GM18907 (cell line): ENCODE results near the gene SKIC2.
"Not testable (repeated sequence)": the region's sequence is repeated elsewhere in the genome, so short reads cannot be mapped to it uniquely, and the experiment has no call there.

Experiments
- ATAC-seq: cut with Tn5 transposase; IDR thresholded peaks from one replicate; pipeline ENCODE4 v1.9.1; 2021; ENCODE audit warnings: mild to moderate bottlenecking, moderate library complexity; ENCODE audit not compliant: unreplicated experiment

Gene SKIC2

DNA sequence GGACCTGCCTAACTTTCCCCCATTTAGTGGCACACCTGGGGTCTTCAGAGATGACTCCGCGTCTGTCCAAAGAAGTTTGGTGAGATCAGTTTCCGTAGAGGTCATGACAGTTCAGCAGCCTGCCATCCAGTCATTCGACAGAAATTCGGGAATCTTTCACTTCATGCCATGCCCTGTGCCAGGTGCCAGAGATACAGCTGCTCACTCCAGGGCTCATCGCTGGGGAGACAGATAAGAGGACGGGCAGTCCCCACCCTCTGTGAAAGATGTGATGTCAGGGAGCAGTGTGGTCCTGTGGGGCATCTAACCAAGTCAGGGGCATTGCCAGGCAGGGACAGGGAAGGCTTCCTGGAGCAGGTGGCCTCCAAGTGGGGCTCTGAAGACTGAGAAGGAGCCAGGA lies 44.3 kb downstream of the SKIC2 start:
- not testable (repeated sequence) for ATAC-seq

- ATAC-seq, result not testable (repeated sequence)
Observed at GRCh38 chr6:32004393-32004792, 45.4 kb downstream of the SKIC2 start.

GRCh38 chr6:32004864-32005537 lies 46.0 kb downstream of the SKIC2 start:
- not testable (repeated sequence) for ATAC-seq

DNA sequence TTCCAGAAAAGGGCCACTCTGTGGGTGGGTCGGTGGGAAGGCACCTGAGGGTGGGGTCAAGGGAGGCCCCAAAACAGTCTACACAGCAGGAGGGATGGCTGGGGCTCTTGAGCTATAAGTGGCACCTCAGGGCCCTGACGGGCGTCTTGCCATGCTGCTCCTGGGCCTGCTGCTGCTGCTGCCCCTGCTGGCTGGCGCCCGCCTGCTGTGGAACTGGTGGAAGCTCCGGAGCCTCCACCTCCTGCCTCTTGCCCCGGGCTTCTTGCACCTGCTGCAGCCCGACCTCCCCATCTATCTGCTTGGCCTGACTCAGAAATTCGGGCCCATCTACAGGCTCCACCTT lies 46.5 kb downstream of the SKIC2 start:
- ATAC-seq, result not testable (repeated sequence)

- ATAC-seq, result not testable (repeated sequence)
Observed at GRCh38 chr6:32005991-32006529, 47.1 kb downstream of the SKIC2 start.

DNA sequence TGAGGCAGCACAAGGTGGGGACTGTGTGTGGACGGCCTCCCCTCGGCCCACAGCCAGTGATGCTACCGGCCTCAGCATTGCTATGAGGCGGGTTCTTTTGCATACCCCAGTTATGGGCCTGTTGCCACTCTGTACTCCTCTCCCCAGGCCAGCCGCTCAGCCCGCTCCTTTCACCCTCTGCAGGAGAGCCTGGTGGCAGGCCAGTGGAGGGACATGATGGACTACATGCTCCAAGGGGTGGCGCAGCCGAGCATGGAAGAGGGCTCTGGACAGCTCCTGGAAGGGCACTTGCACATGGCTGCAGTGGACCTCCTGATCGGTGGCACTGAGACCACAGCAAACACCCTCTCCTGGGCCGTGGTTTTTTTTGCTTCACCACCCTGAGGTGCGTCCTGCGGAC lies 48.1 kb downstream of the SKIC2 start:
- not testable (repeated sequence) for ATAC-seq

- not testable (repeated sequence) for ATAC-seq
Observed at GRCh38 chr6:32008037-32008436, 49.1 kb downstream of the SKIC2 start.

DNA sequence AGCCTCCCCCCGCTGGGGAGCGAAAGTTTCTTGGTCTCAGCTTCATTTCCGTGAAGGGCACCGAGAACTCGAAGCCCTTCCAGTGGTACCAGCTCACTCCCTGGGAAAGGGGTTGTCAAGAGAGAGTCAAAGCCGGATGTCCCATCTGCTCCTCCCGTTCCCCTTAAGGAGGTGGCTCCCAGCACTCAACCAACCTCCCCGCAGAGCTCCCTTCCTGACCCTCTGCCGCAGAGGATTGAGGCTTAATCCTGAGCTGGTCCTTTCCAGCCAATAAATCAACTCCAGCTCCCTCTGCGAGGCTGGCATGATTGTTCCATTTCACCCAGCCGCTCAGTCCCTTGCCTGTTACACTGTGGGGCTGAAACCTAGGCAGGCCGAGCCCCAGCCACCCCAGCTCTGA lies 49.6 kb downstream of the SKIC2 start:
- not testable (repeated sequence) for ATAC-seq

DNA sequence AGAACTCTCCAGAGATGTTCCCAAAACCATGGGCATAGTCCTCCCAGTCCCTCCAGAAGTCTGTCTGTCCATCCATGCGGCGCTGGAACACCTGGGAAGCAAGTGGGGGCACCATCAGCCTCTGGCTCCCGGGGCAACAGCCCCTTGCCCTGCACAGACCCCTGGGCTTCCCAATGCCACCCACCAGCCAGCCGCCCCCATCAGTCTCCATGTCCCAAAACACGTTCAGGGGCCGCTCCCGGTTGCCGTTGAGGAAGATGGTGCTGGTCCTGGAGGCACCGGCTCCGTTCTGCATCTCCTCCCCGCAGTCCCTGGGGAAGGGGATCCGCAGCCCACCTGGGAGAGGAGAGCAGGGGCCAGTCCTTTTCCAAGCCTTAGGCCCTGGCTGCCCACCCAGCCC lies 50.6 kb downstream of the SKIC2 start:
- not testable (repeated sequence) for ATAC-seq

- ATAC-seq, result not testable (repeated sequence)
Observed at GRCh38 chr6:32010856-32011530, 52.0 kb downstream of the SKIC2 start.

- ATAC-seq, result not testable (repeated sequence)
Observed at GRCh38 chr6:32012941-32013617, 54.1 kb downstream of the SKIC2 start.

DNA sequence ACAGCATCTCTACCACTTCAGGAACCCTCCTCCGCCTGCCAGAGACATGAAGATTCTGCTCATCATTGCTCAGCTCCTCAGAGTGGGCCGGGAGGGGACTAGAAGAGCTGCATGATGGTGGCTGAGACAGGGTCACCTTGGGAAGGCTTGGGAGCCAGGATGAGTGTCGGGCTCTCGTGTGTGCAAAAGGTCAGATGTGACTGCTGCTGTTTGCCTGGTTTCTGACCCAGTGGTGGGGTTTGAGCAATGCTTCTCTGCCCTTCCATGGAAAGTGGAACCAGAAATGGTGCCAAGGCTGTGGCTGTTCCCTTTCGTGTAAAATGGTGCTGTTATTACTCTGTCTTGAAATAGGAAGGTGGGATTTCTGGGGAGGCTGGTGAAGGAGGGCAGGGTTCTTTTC lies 54.8 kb downstream of the SKIC2 start:
- not testable (repeated sequence) for ATAC-seq

GRCh38 chr6:32014547-32014946 lies 55.6 kb downstream of the SKIC2 start, which contains the start of gene C4B:
C4B (plus strand) TSS chr6:32014795; CDS start chr6:32014846, 51 bp downstream.
- not testable (repeated sequence) for ATAC-seq
